AG09319 (cell line): ENCODE data around the gene SPAM1.

Experiments used
- DNase-seq: peaks from one replicate; pipeline ENCODE4 v3.0.0-alpha.2; 2010; ENCODE audit warnings: low read depth; ENCODE audit errors: extremely low read depth
- TF ChIP-seq, protein P1 (sequence below): IDR thresholded peaks from 2 replicates; pipeline ENCODE4 v1.5.1; 2011; ENCODE audit warnings: low read depth, mild to moderate bottlenecking, inconsistent platforms, low read length, moderate library complexity

SPAM1 gene

DNA sequence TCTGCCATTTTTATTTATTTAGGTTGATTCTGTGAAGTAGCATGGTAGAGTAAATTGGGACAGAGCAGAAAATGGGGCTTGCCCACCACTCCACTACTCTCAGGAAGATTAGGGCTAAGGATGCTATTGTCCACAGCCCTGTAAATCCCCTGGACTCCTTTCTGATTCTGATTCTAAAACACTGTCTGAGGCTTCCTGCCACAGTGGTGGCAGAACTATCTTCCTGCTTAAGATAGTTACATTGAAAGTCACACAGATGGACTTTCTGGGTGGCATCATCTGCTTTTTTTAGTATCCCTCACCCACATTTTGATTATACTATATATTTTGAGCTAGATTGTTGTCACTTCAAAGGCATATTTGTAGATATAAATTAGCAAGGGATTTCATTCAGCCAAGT, 50.0 kb downstream of the SPAM1 start:
- TF ChIP-seq, protein P1, sequence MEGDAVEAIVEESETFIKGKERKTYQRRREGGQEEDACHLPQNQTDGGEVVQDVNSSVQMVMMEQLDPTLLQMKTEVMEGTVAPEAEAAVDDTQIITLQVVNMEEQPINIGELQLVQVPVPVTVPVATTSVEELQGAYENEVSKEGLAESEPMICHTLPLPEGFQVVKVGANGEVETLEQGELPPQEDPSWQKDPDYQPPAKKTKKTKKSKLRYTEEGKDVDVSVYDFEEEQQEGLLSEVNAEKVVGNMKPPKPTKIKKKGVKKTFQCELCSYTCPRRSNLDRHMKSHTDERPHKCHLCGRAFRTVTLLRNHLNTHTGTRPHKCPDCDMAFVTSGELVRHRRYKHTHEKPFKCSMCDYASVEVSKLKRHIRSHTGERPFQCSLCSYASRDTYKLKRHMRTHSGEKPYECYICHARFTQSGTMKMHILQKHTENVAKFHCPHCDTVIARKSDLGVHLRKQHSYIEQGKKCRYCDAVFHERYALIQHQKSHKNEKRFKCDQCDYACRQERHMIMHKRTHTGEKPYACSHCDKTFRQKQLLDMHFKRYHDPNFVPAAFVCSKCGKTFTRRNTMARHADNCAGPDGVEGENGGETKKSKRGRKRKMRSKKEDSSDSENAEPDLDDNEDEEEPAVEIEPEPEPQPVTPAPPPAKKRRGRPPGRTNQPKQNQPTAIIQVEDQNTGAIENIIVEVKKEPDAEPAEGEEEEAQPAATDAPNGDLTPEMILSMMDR, result no peak
- DNase-seq, result no peak

DNA sequence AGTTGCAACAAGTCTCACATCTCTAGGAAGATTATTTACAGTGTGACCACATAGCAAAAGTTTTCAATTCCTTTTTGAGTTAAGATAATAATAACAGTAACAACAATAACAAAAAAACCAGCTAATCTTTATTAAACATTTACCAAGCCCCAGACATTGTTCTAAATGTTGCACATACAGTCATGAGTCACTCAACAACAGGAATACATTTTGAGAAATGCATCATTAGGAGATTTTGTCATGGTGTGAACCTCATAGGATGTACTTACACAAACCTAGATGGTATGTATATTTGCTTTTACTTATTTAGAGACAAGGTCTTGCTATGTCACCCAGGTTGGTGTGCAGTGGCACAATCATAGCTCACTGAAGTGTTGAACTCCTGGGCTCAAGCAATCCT, 52.0 kb downstream of the SPAM1 start:
- no peak for DNase-seq
- TF ChIP-seq, protein P1, result no peak

DNA sequence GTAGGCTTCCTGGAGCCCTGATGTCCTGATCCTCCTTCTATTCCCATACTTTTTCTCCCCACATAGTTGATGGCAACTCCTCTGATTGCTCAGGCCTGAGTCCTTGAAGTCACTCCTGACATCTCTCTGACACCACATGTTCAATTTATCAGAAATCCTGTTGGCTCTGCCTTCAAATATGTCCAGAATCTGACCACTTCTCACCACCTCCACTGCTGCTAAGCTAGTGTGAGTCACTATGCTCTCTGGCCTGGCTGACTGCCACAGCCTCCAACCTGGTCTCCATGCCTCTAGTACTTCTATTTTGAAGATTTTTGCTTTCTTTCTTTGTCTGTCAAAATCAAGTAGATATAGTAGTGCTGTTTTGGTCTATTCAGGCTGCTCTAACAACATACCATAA, 54.8 kb downstream of the SPAM1 start:
- TF ChIP-seq, protein P1, result no peak
- DNase-seq, result no peak

DNA sequence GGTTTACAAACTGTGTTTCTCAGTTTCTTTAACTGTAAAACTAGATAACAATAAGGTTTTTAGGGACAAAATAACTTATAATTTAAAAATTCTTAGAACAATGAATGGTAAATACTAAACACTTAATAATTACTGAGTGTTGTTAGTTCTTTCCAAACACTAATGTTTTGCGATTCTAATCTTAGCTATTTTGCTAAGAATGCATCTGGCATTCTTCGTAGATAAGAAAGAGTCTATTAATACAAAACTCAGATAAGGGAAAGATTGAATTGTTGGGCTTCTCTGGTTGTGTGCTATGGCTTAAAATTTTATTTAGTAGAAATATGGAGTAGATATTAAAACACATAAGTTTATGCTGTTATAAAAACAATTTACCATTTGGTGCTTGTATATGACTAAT, 62.4 kb downstream of the SPAM1 start:
- DNase-seq, result no peak
- TF ChIP-seq, protein P1, result no peak

DNA sequence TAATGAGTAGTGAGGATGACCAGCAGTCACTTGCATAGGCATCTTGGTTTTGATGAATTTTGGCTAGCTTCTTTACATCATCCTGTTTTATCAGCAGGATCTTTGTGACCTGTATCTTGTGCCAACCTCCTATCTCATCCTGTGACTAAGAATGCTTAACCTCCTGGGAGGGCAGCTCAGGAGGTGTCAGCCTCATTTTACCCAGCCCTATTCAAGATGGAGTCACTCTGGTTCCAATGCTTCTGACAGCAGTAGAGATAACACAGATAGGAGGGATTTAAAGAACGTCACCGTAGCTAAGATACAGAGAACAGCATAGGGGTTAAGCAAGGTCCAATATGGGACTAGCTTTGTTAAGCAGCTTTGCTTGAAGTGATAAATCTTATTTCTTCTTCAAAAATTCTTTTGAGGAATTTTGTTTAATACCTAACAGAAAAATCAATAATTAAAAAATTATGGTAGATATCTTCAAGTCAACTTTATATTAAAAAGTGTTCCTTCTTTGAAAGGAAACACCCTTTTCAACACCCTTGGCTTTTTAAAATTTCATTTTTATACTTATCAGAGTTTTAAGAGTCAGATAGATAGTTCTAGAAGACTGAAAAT, 68.0 kb downstream of the SPAM1 start:
- TF ChIP-seq, protein P1, result no peak
- DNase-seq, result no peak

DNA sequence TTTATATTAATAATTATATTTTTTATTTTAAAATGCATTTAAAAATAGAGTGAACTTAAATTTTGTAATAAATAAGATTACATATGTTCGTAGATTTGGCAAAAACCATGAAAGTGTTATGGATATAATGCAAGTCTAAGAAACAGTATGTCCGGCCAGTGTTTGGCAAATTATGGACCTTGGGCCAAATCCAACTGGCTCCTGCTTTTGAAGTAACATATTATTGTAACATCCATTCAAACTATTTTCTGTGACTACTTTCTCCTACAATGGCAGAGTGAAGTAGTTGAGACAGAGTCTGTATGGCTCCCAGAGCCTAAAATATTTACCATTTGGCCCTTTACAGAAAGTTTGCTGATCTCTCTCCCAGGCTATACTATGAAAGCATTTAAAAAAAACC, 69.0 kb downstream of the SPAM1 start:
- no peak for DNase-seq
- TF ChIP-seq, protein P1, result no peak

DNA sequence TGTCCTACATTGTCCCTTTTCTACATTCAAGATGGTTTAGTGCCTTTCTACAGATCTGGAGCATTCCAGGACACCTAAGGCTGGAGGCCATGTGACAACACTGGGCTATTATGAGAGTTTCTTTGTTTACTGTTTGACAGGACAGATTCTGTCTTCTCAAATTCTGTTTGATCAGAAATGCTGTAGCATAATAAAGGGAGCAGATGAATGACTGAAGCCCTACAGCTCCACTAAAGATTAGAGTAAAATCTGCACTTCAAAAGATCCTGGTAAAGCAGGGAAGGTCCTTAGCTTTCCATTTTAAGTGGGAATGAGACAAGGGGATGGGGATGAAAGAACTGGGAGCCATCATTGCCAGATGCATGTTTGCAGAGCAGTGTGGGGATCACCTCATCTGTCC, 69.4 kb downstream of the SPAM1 start:
- no peak for DNase-seq
- TF ChIP-seq, protein P1, result no peak
